Measurements from ENCODE around the gene CTDNEP1.

GRCh38 chr17:7282752-7283321 lies 31.3 kb upstream of the CTDNEP1 start:
- TF ChIP-seq CTCF (conservative IDR thresholded peaks at IDR 0.05) (no peak), ZFX (IDR thresholded peaks at IDR 0.05) (no peak)
